Lower leg skin (tissue), 4 donors: ENCODE data around the gene CAP2. TPM values are rescaled to one million over a fixed set of nuclear protein-coding genes. Genes with fewer than 3 reads are reported as not detected.
"Not testable (repeated sequence)": the region's sequence is repeated elsewhere in the genome, so short reads cannot be mapped to it uniquely, and the experiment has no call there.

Experiments
- DNase-seq, 2 donors: peaks; one replicate each; pipeline ENCODE4 v3.0.0-alpha.2; 2019; ENCODE audit warnings: low spot score in 2 of 2
- H3K4me3 ChIP-seq: fragments of 200-600 bp; sonication (generic); 2 replicates; pipeline ENCODE4 v1.5.1; 2017; ENCODE audit warnings: mild to moderate bottlenecking, low read depth; ENCODE audit not compliant: poor library complexity, severe bottlenecking
- CTCF ChIP-seq, 3 donors: fragments of 450-650 bp; IDR thresholded peaks; one replicate each; pipeline ENCODE4 v1.5.1; 2016; ENCODE audit warnings: antibody characterized with exemption in 3 of 3, mild to moderate bottlenecking in 3 of 3, moderate library complexity in 2 of 3
- POLR2A ChIP-seq, 2 donors: fragments of 450-650 bp; IDR thresholded peaks; one replicate each; pipeline ENCODE4 v1.6.1; 2016 to 2017; ENCODE audit warnings: antibody characterized with exemption in 2 of 2, mild to moderate bottlenecking in 1 of 2, moderate library complexity in 1 of 2
- WGBS, 2 donors: methylation state at CpG; one replicate each; pipeline ENCODE4 v1.1.5; 2018; 5-methylcytosine and 5-hydroxymethylcytosine counted together
- intact Hi-C: fragments of 100-400 bp; cut with DNase I; formaldehyde crosslinking; loops from one replicate; pipeline ENCODE4 v1.15.0; 2023; ENCODE audit warnings: low total_unique reads
- total RNA-seq, 4 donors: library from RNA; depleted of rRNA; stranded (reverse); fragments of >200 nt; gene quantifications; one replicate each; pipeline ENCODE4 v1.1.0, GENCODE V29; 2016

The CAP2 gene
- total RNA-seq, 4 donors from 2014 or later: 1.1 to 2.3 (median 1.7) TPM

- WGBS, 2 donors: 32 to 37% methylated on average over 2 of the region's 2 CpGs
- no peak for DNase-seq
- no peak for TF ChIP-seq CTCF (IDR thresholded peaks at IDR 0.05)
- no peak for TF ChIP-seq POLR2A (IDR thresholded peaks at IDR 0.05)
- intact Hi-C loops: no loop called here
- H3K4me3 ChIP-seq: no peak overlapping the region
Observed at GRCh38 chr6:17432356-17432755, 39.0 kb downstream of the CAP2 start.

- H3K4me3 ChIP-seq: no peak overlapping the region
- no peak for DNase-seq
- 47 to 51% methylated on average over 11 of the region's 11 CpGs for WGBS, 2 donors
- no peak for TF ChIP-seq CTCF (IDR thresholded peaks at IDR 0.05)
- TF ChIP-seq POLR2A (IDR thresholded peaks at IDR 0.05): no peak
- intact Hi-C loops: no loop called here
Observed at GRCh38 chr6:17439243-17439993, 46.0 kb downstream of the CAP2 start.

GRCh38 chr6:17440811-17441210 is 47.4 kb downstream of the CAP2 start:
- H3K4me3 ChIP-seq, intact Hi-C loops, DNase-seq: not testable (repeated sequence)
- 93 to 96% methylated on average over 4 of the region's 4 CpGs for WGBS, 2 donors

- 70 to 90% methylated on average over 4 of the region's 4 CpGs for WGBS, 2 donors
- TF ChIP-seq POLR2A (IDR thresholded peaks at IDR 0.05): no peak
- no peak for TF ChIP-seq CTCF (IDR thresholded peaks at IDR 0.05)
- H3K4me3 ChIP-seq: no peak overlapping the region
- no peak for DNase-seq
- intact Hi-C loops: no loop called here
Observed at GRCh38 chr6:17442196-17442595, 48.8 kb downstream of the CAP2 start.

- DNase-seq: no peak
- TF ChIP-seq CTCF (IDR thresholded peaks at IDR 0.05): no peak
- no peak for TF ChIP-seq POLR2A (IDR thresholded peaks at IDR 0.05)
- no peak overlapping the region for H3K4me3 ChIP-seq
- intact Hi-C loops: no loop called here
- 90 to 93% methylated on average over 2 of the region's 2 CpGs for WGBS, 2 donors
Observed at GRCh38 chr6:17446713-17447112, 53.3 kb downstream of the CAP2 start.

GRCh38 chr6:17448165-17448564 is 54.8 kb downstream of the CAP2 start:
- no peak for TF ChIP-seq CTCF (IDR thresholded peaks at IDR 0.05)
- TF ChIP-seq POLR2A (IDR thresholded peaks at IDR 0.05): no peak
- WGBS, 2 donors: 91 to 93% methylated on average over 1 of the region's 1 CpG
- no peak overlapping the region for H3K4me3 ChIP-seq
- intact Hi-C loops: no loop called here
- DNase-seq: no peak
